H1 (cell line): ENCODE results near the gene PDE6B. TPM values are rescaled to one million over a fixed set of nuclear protein-coding genes. Genes with fewer than 3 reads are reported as not detected.

Experiments
- CTCF ChIA-PET: fragments of 300-600 bp; sonication (Branson Sonifier 250); formaldehyde crosslinking; loops from one replicate; lab custom pipeline; 2021; ENCODE audit not compliant: partially characterized antibody; lab: Charles Lee
- POLR2A ChIA-PET: fragments of 300-600 bp; sonication (Branson Sonifier 250); formaldehyde crosslinking; loops from one replicate; lab custom pipeline; 2021; ENCODE audit warnings: inconsistent platforms; ENCODE audit not compliant: partially characterized antibody; lab: Charles Lee
- DNase-seq, 2 experiments: peaks; one replicate each; pipeline versions ENCODE4 v3.0.0 to v3.0.0-alpha.2; 2010 to 2022; ENCODE audit warnings: low spot score in 2 of 2, low read depth in 1 of 2, mixed read lengths in 1 of 2
- FAIRE-seq: peaks from 2 replicates; lab custom pipeline; 2011; peaks lifted over from hg19 to GRCh38; lab: Jason Lieb, UNC
- H2AFZ ChIP-seq: 2 replicates; pipeline ENCODE4 v1.8.1; 2012; ENCODE audit warnings: low read length, inconsistent platforms
- H2AK5ac ChIP-seq: 2 replicates; pipeline ENCODE4 v1.6.1; 2013; ENCODE audit warnings: low read depth, low read length
- H2BK120ac ChIP-seq: replicated peaks from 2 replicates; pipeline ENCODE3; 2013; ENCODE audit warnings: low read depth, low read length, inconsistent platforms
- H2BK12ac ChIP-seq: 2 replicates; pipeline ENCODE4 v1.6.1; 2013; ENCODE audit warnings: low read depth, low read length
- H2BK15ac ChIP-seq: 2 replicates; pipeline ENCODE4 v1.6.1; 2013; ENCODE audit warnings: low read length
- H2BK20ac ChIP-seq: 2 replicates; pipeline ENCODE4 v1.6.1; 2013; ENCODE audit warnings: low read length
- H2BK5ac ChIP-seq: 2 replicates; pipeline ENCODE4 v1.6.1; 2013; ENCODE audit warnings: low read depth, low read length
- H3K14ac ChIP-seq: 2 replicates; pipeline ENCODE4 v1.6.1; 2013; ENCODE audit warnings: inconsistent platforms; ENCODE audit not compliant: insufficient read length
- H3K18ac ChIP-seq: 2 replicates; pipeline ENCODE4 v1.6.1; 2013; ENCODE audit warnings: low read length; ENCODE audit errors: extremely low read depth
- H3K23ac ChIP-seq: 2 replicates; pipeline ENCODE4 v1.6.1; 2013; ENCODE audit warnings: inconsistent platforms; ENCODE audit not compliant: insufficient read length
- H3K23me2 ChIP-seq: 2 replicates; pipeline ENCODE4 v1.6.1; 2013; ENCODE audit warnings: low read depth, low read length
- H3K27ac ChIP-seq: 2 replicates; pipeline ENCODE4 v1.6.1; 2011; ENCODE audit warnings: low read depth, low read length, inconsistent platforms
- H3K27me3 ChIP-seq, 4 experiments: replicated peaks in 1 of 4; 1 replicate in 1 of 4; 2 replicates in 3 of 4; pipeline versions ENCODE4 v1.6.1 to v1.8.1; 2011 to 2013; ENCODE audit warnings: low read length in 3 of 4, mild to moderate bottlenecking in 3 of 4, inconsistent platforms in 2 of 4, mixed read lengths in 2 of 4, moderate library complexity in 1 of 4; ENCODE audit not compliant: control insufficient read depth in 3 of 4, insufficient read depth in 3 of 4; ENCODE audit errors: extremely low read depth in 1 of 4
- H3K36me3 ChIP-seq, 4 experiments: 2 replicates each; pipeline versions ENCODE4 v1.6.1 to v1.8.1; 2011 to 2013; ENCODE audit warnings: mild to moderate bottlenecking in 4 of 4, low read length in 3 of 4, moderate library complexity in 2 of 4, control low read depth in 1 of 4, inconsistent platforms in 1 of 4; ENCODE audit not compliant: insufficient read depth in 4 of 4, control insufficient read depth in 2 of 4
- H3K4ac ChIP-seq: replicated peaks from 2 replicates; pipeline ENCODE3; 2013; ENCODE audit warnings: low read length, low read depth, mixed read lengths, inconsistent platforms; ENCODE audit not compliant: insufficient read length
- H3K4me1 ChIP-seq, 4 experiments: replicated peaks in 1 of 4; 1 replicate in 1 of 4; 2 replicates in 3 of 4; pipeline versions ENCODE4 v1.6.1 to v1.8.1; 2011 to 2013; ENCODE audit warnings: low read length in 3 of 4, inconsistent platforms in 2 of 4, mixed read lengths in 1 of 4; ENCODE audit not compliant: insufficient read depth in 4 of 4, control insufficient read depth in 3 of 4
- H3K4me2 ChIP-seq, 2 experiments: 2 replicates each; pipeline versions ENCODE4 v1.6.1 to v1.8.1; 2011 to 2013; ENCODE audit warnings: low read depth in 2 of 2, low read length in 2 of 2, control low read depth in 1 of 2, inconsistent platforms in 1 of 2, mild to moderate bottlenecking in 1 of 2; ENCODE audit not compliant: insufficient read depth in 1 of 2
- H3K4me3 ChIP-seq, 4 experiments: fragments of 200-600, 300-600 bp in 1 of 4; sonication (generic), shearing (Covaris generic), sonication (Bioruptor Twin) in 1 of 4; 2 replicates each; pipeline versions ENCODE4 v1.5.1 to v1.8.1; 2011 to 2016; ENCODE audit warnings: low read length in 4 of 4, low read depth in 3 of 4, control low read depth in 2 of 4, inconsistent platforms in 2 of 4, mild to moderate bottlenecking in 2 of 4, mixed read lengths in 1 of 4, moderate library complexity in 1 of 4; ENCODE audit not compliant: insufficient read depth in 2 of 4; ENCODE audit errors: extremely low read depth in 1 of 4
- H3K56ac ChIP-seq: replicated peaks from 2 replicates; pipeline ENCODE3; 2013; ENCODE audit warnings: low read depth, mild to moderate bottlenecking, mixed read lengths, low read length, inconsistent platforms; ENCODE audit not compliant: insufficient read length
- H3K79me1 ChIP-seq: 2 replicates; pipeline ENCODE4 v1.6.1; 2013; ENCODE audit warnings: low read depth, low read length, control low read depth
- H3K79me2 ChIP-seq, 2 experiments: 2 replicates each; pipeline versions ENCODE4 v1.6.1 to v1.8.1; 2012 to 2013; ENCODE audit warnings: low read length in 2 of 2, mild to moderate bottlenecking in 2 of 2, inconsistent platforms in 1 of 2; ENCODE audit not compliant: insufficient read depth in 2 of 2, control insufficient read depth in 1 of 2
- H3K9ac ChIP-seq, 4 experiments: replicated peaks in 1 of 4; 1 replicate in 1 of 4; 2 replicates in 3 of 4; pipeline versions ENCODE4 v1.6.1 to v1.8.1; 2011 to 2013; ENCODE audit warnings: low read depth in 3 of 4, low read length in 3 of 4, control low read depth in 2 of 4, mild to moderate bottlenecking in 2 of 4, moderate library complexity in 2 of 4, inconsistent platforms in 1 of 4; ENCODE audit errors: extremely low read depth in 1 of 4
- H3K9me3 ChIP-seq, 2 experiments: 2 replicates each; pipeline versions ENCODE4 v1.6.1 to v1.8.1; 2012 to 2013; ENCODE audit warnings: mild to moderate bottlenecking in 2 of 2, moderate library complexity in 2 of 2, control low read depth in 1 of 2, inconsistent platforms in 1 of 2, low read depth in 1 of 2, low read length in 1 of 2, mixed read lengths in 1 of 2; ENCODE audit not compliant: insufficient read depth in 2 of 2
- H4K20me1 ChIP-seq, 2 experiments: replicated peaks in 1 of 2; 2 replicates each; pipeline versions ENCODE3 to v1.8.1; 2011 to 2013; ENCODE audit warnings: inconsistent platforms in 2 of 2, low read length in 2 of 2, mild to moderate bottlenecking in 1 of 2; ENCODE audit not compliant: insufficient read depth in 2 of 2, control insufficient read depth in 1 of 2
- H4K5ac ChIP-seq: 2 replicates; pipeline ENCODE4 v1.6.1; 2013; ENCODE audit warnings: low read length, low read depth, mixed read lengths, inconsistent platforms; ENCODE audit not compliant: insufficient read length
- H4K8ac ChIP-seq: 2 replicates; pipeline ENCODE4 v1.8.0; 2013; ENCODE audit warnings: mild to moderate bottlenecking, moderate library complexity, low read length, inconsistent platforms; ENCODE audit not compliant: insufficient read depth; ENCODE audit errors: extremely low read depth
- H4K91ac ChIP-seq: replicated peaks from 2 replicates; pipeline ENCODE3; 2013; ENCODE audit warnings: low read length, mixed read lengths, inconsistent platforms; ENCODE audit not compliant: insufficient read length
- CEBPB ChIP-seq: IDR thresholded peaks from 2 replicates; pipeline ENCODE4 v1.6.1; 2012; ENCODE audit warnings: low read depth, low read length
- ZNF274 ChIP-seq: IDR thresholded peaks from 2 replicates; pipeline ENCODE4 v1.7.0; 2012; ENCODE audit warnings: low read length, borderline replicate concordance; ENCODE audit errors: extremely low read depth
- WGBS, 2 experiments: shearing (Covaris generic) in 1 of 2; methylation state at CpG; one replicate each; pipeline versions ENCODE4 v1.1.6 to v1.1.7; 2013 to 2015; ENCODE audit warnings: low lambda C conversion rate in 2 of 2, mixed read lengths in 2 of 2, inconsistent platforms in 1 of 2, low coverage in 1 of 2, missing lambda C conversion rate in 1 of 2; ENCODE audit not compliant: insufficient replicate concordance in 2 of 2, insufficient coverage in 1 of 2, insufficient read length in 1 of 2; ENCODE audit errors: extremely low coverage in 1 of 2, missing lambda C conversion rate in 1 of 2; 5-methylcytosine and 5-hydroxymethylcytosine counted together
- polyA plus RNA-seq, 7 experiments: library from polyadenylated mRNA; depleted of rRNA in 3 of 7; stranded (reverse) in 5 of 7; unstranded in 2 of 7; fragments of >200 nt in 5 of 7; fragments of 200-250 nt in 2 of 7; gene quantifications; 1 replicate in 5 of 7; 2 replicates in 1 of 7; 4 replicates in 1 of 7; pipeline versions ENCODE4 v1.2.1 to v1.2.3, GENCODE V29; 2011 to 2013; ENCODE audit warnings: missing spikeins in 2 of 7, mixed read lengths in 2 of 7
- total RNA-seq: library from RNA; stranded (reverse); fragmentation: NEBNext Ultra II Directional; extraction: Animal tissue kit (Norgen Biotek cat#: 25700); gene quantifications from 2 replicates; pipeline ENCODE4 v1.2.1, GENCODE V29; 2021

The PDE6B gene
- total and polyA plus RNA-seq, 2 of the 8 experiments (the other 6 are each of a cell fraction or from before 2014, with no cell fraction given) = 4.1 to 8.4 TPM

- POLR2A ChIA-PET = interaction anchor here (1.1 kb wide), 1 partner anchor 11 kb away, joined by 3 read pairs; no protein-coding TSS in a partner anchor
- Histone ChIP-seq H3K23me2 (no peaks in the 10 kb centered on the region), H3K79me2 (no peaks in the 10 kb centered on the region), H3K14ac (no peak overlapping the region), H2BK12ac (no peak overlapping the region), H2BK15ac (no peak overlapping the region), H3K4ac (no peak overlapping the region), H3K18ac (no peak overlapping the region), H3K4me3 (no peak overlapping the region), H2AFZ (no peak overlapping the region), H3K4me2 (no peak overlapping the region), H4K5ac (no peak overlapping the region), H3K79me1 (no peaks in the 10 kb centered on the region), H3K27ac (no peak overlapping the region), H3K36me3 (no peaks in the 10 kb centered on the region), H3K9me3 (peaks cover 10 to 11% of the 10 kb centered on the region in 2 experiments; a peak in 3 of 4 replicates), H3K9ac (no peak overlapping the region), H3K23ac (no peak overlapping the region), H4K20me1 (no peaks in the 10 kb centered on the region), H2BK120ac (no peak overlapping the region), H2BK20ac (no peak overlapping the region), H2BK5ac (no peak overlapping the region), H4K8ac (peak overlapping the region; percentile 35; the same call in 1 of the 2 replicates)
- no peak for DNase-seq
- 87% methylated on average over 18 of the region's 27 CpGs; no CpG with 5 or more reads in 1 of the 2 experiments for WGBS, 2 experiments
- no peak for FAIRE-seq
- TF ChIP-seq ZNF274 = no peak
- TF ChIP-seq CEBPB = no peak
- TF ChIP-seq, all 59 proteins: peak for 0
- Histone ChIP-seq H3K56ac (no peak overlapping the region), H3K4me1 (peaks cover 0 to 13% (median 8%) of the 10 kb centered on the region in 4 experiments; a peak in 5 of 7 replicates), H2AK5ac (no peak overlapping the region), H3K27me3 (no peaks in the 10 kb centered on the region; a peak in 1 of 7 replicates), H4K91ac (no peak overlapping the region)
- CTCF ChIA-PET = interaction anchor here (0.6 to 1.6 kb wide), 2 partner anchors 20 to 65 kb away, joined by 3 to 4 read pairs; no protein-coding TSS in a partner anchor
Observed at GRCh38 chr4:628821-629635, 3.7 kb downstream of the PDE6B start.
